ENCODE measurements around the gene TCF7L2. TPM values are rescaled to one million over a fixed set of nuclear protein-coding genes. Genes with fewer than 3 reads are reported as not detected.

The TCF7L2 gene
- total and polyA plus RNA-seq, 9 of the 15 experiments (the other 6 are each of a cell fraction or from before 2014, with no cell fraction given): 0.32 to 2.8 (median 0.92) TPM

DNA sequence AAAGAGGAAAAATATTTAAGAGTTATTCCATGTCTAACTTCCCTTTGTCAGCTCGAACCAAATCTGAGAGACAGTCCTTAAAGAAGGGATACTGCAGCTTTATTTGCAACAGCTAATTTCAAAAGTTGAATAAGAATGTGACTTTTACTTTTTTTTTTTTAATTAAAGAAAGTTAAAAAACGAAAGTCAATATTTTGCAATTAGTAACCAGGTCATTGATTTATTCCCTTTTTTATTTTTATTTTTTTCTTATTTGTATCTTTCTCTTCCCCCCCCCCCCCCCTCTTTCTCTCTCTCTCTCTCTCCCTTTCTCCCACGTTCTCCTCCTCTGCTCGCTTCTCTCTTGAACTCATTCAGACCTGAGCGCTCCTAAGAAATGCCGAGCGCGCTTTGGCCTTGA is 209.5 kb downstream of the TCF7L2 start:
- no peak overlapping the region for H3K4me3 ChIP-seq
- H3K79me2 ChIP-seq (ENCODE audit: control insufficient read depth, insufficient read depth, low read length): no peaks in the 10 kb centered on the region
- H3K27ac ChIP-seq (ENCODE audit: extremely low read depth, low read depth, low read length): no peak overlapping the region
- no peak overlapping the region for H3K9ac ChIP-seq (ENCODE audit: insufficient read depth in 1 of 2, low read depth in 2 of 2, low read length in 2 of 2)
- H3K4me2 ChIP-seq (ENCODE audit: insufficient read depth, low read length): no peak overlapping the region
- no peak for FAIRE-seq
- CTCF ChIA-PET (ENCODE audit: low intra/inter-chr PET ratio): no interaction called here
- BruUV-seq (replicated peaks): no TSS peak
- H3K27me3 ChIP-seq (ENCODE audit: control insufficient read depth in 2 of 2, insufficient read depth in 2 of 2, low read length in 2 of 2): peaks cover 0 to 4% of the 10 kb centered on the region in 2 experiments; a peak in 1 of 5 replicates
- no peak overlapping the region for H2AFZ ChIP-seq (ENCODE audit: low read depth, low read length)
- H3K36me3 ChIP-seq (ENCODE audit: control insufficient read depth, insufficient read depth, low read length): no peaks in the 10 kb centered on the region
- no peaks in the 10 kb centered on the region for H3K9me3 ChIP-seq (replicated peaks; ENCODE audit: control insufficient read depth, insufficient read depth, low read depth, low read length)
- POLR2A ChIA-PET: no interaction called here
- in situ Hi-C loops (cut with MboI): no loop called here
- intact Hi-C loops (cut with micrococcal nuclease): no loop called here
- DNase-seq (ENCODE audit: extremely low read depth in 1 of 4, low spot score in 3 of 4): no peak
- TF ChIP-seq HNRNPK (IDR thresholded peaks at IDR 0.05; ENCODE audit: low read depth, low read length, poor library complexity, severe bottlenecking): peak; percentile 53
- TF ChIP-seq, protein P1, sequence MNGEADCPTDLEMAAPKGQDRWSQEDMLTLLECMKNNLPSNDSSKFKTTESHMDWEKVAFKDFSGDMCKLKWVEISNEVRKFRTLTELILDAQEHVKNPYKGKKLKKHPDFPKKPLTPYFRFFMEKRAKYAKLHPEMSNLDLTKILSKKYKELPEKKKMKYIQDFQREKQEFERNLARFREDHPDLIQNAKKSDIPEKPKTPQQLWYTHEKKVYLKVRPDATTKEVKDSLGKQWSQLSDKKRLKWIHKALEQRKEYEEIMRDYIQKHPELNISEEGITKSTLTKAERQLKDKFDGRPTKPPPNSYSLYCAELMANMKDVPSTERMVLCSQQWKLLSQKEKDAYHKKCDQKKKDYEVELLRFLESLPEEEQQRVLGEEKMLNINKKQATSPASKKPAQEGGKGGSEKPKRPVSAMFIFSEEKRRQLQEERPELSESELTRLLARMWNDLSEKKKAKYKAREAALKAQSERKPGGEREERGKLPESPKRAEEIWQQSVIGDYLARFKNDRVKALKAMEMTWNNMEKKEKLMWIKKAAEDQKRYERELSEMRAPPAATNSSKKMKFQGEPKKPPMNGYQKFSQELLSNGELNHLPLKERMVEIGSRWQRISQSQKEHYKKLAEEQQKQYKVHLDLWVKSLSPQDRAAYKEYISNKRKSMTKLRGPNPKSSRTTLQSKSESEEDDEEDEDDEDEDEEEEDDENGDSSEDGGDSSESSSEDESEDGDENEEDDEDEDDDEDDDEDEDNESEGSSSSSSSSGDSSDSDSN (IDR thresholded peaks at IDR 0.05; ENCODE audit: borderline replicate concordance in 1 of 2, low read depth in 2 of 2, low read length in 2 of 2): no peak
- H4K20me1 ChIP-seq (replicated peaks; ENCODE audit: control insufficient read depth, insufficient read depth, low read length): no peaks in the 10 kb centered on the region
- H3K4me1 ChIP-seq (replicated peaks in 1 of 2; ENCODE audit: control insufficient read depth in 2 of 2, insufficient read depth in 2 of 2, low read length in 2 of 2): no peaks in the 10 kb centered on the region
- WGBS (ENCODE audit: insufficient coverage, low coverage, missing lambda C conversion rate): 34% methylated on average over 3 of the region's 8 CpGs
- no peaks in the 10 kb centered on the region for H3K9me1 ChIP-seq (ENCODE audit: control insufficient read depth, insufficient read depth, low read length)
- ATAC-seq: no peak

DNA sequence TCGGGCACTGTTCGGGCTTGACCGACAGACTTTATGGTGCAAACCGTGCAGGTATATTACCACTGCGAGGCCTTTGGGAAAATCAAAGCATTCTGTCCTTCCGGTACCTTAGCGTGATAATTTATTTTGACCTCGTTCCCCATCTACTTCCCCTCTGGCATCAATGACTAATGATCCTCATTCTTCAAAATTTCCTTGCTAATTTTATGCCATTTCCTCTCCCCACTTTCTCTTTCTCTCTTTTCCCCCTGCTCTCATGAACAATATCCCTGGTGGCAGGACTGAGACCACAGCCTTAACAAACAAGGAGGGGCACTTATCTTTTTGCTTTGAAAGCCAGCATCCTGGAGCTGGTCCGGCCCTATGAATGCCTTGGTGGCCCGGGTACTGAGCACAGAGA is 210.6 kb downstream of the TCF7L2 start:
- Histone ChIP-seq H3K9me3 (replicated peaks; ENCODE audit: control insufficient read depth, insufficient read depth, low read depth, low read length) (no peaks in the 10 kb centered on the region), H3K36me3 (ENCODE audit: control insufficient read depth, insufficient read depth, low read length) (no peaks in the 10 kb centered on the region), H3K9me1 (ENCODE audit: control insufficient read depth, insufficient read depth, low read length) (no peaks in the 10 kb centered on the region), H3K79me2 (ENCODE audit: control insufficient read depth, insufficient read depth, low read length) (no peaks in the 10 kb centered on the region), H4K20me1 (replicated peaks; ENCODE audit: control insufficient read depth, insufficient read depth, low read length) (no peaks in the 10 kb centered on the region), H3K4me2 (ENCODE audit: insufficient read depth, low read length) (no peak overlapping the region), H3K4me1 (replicated peaks in 1 of 2; ENCODE audit: control insufficient read depth in 2 of 2, insufficient read depth in 2 of 2, low read length in 2 of 2) (peaks cover 0 to 2% of the 10 kb centered on the region in 2 experiments; a peak in 1 of 5 replicates), H3K4me3 (no peak overlapping the region), H2AFZ (ENCODE audit: low read depth, low read length) (no peak overlapping the region), H3K9ac (ENCODE audit: insufficient read depth in 1 of 2, low read depth in 2 of 2, low read length in 2 of 2) (no peak overlapping the region), H3K27ac (ENCODE audit: extremely low read depth, low read depth, low read length) (no peak overlapping the region), H3K27me3 (ENCODE audit: control insufficient read depth in 2 of 2, insufficient read depth in 2 of 2, low read length in 2 of 2) (peaks cover 0 to 6% of the 10 kb centered on the region in 2 experiments; a peak in 1 of 5 replicates)
- BruUV-seq (replicated peaks): no TSS peak
- intact Hi-C loops (cut with micrococcal nuclease) (no loop called here), in situ Hi-C loops (cut with MboI) (no loop called here)
- ChIA-PET CTCF (ENCODE audit: low intra/inter-chr PET ratio) (no interaction called here), POLR2A (no interaction called here)
- no peak for ATAC-seq
- DNase-seq (ENCODE audit: extremely low read depth in 1 of 4, low spot score in 3 of 4): no peak
- 33% methylated on average over 10 of the region's 10 CpGs for WGBS (ENCODE audit: insufficient coverage, low coverage, missing lambda C conversion rate)
- no peak for FAIRE-seq
- TF ChIP-seq FOXJ2 (tag; IDR thresholded peaks at IDR 0.05): no peak
- no peak for TF ChIP-seq YBX1 (IDR thresholded peaks at IDR 0.05)
- no peak for TF ChIP-seq NFIC (IDR thresholded peaks at IDR 0.05)
- no peak for TF ChIP-seq ZKSCAN1 (IDR thresholded peaks at IDR 0.05; ENCODE audit: low read depth, low read length)
- TF ChIP-seq GABPB1 (CRISPR knock-in tag; IDR thresholded peaks at IDR 0.05): no peak
- no peak for TF ChIP-seq CBX1 (IDR thresholded peaks at IDR 0.05; ENCODE audit: low read depth)
- TF ChIP-seq ZNF561 (CRISPR knock-in tag; conservative IDR thresholded peaks at IDR 0.05): no peak
- no peak for TF ChIP-seq ZNF124 (CRISPR knock-in tag; IDR thresholded peaks at IDR 0.05)
- TF ChIP-seq MIER1 (IDR thresholded peaks at IDR 0.05; ENCODE audit: low read depth): no peak
- TF ChIP-seq TGIF2 (CRISPR knock-in tag; IDR thresholded peaks at IDR 0.05): no peak
- no peak for TF ChIP-seq HDAC1 (IDR thresholded peaks at IDR 0.05)
- TF ChIP-seq, protein P2, sequence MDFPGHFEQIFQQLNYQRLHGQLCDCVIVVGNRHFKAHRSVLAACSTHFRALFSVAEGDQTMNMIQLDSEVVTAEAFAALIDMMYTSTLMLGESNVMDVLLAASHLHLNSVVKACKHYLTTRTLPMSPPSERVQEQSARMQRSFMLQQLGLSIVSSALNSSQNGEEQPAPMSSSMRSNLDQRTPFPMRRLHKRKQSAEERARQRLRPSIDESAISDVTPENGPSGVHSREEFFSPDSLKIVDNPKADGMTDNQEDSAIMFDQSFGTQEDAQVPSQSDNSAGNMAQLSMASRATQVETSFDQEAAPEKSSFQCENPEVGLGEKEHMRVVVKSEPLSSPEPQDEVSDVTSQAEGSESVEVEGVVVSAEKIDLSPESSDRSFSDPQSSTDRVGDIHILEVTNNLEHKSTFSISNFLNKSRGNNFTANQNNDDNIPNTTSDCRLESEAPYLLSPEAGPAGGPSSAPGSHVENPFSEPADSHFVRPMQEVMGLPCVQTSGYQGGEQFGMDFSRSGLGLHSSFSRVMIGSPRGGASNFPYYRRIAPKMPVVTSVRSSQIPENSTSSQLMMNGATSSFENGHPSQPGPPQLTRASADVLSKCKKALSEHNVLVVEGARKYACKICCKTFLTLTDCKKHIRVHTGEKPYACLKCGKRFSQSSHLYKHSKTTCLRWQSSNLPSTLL (IDR thresholded peaks at IDR 0.05): no peak
